HG03354 (cell line): ENCODE data around the gene SSTR1.
A peak's percentile ranks its signal among the peaks of the same experiment; 100 is the strongest.

ENCODE experiments used
- ATAC-seq: cut with Tn5 transposase; IDR thresholded peaks from one replicate; pipeline ENCODE4 v1.9.1; 2021; ENCODE audit warnings: mild to moderate bottlenecking; ENCODE audit not compliant: unreplicated experiment, poor library complexity, severe bottlenecking

SSTR1 gene

DNA sequence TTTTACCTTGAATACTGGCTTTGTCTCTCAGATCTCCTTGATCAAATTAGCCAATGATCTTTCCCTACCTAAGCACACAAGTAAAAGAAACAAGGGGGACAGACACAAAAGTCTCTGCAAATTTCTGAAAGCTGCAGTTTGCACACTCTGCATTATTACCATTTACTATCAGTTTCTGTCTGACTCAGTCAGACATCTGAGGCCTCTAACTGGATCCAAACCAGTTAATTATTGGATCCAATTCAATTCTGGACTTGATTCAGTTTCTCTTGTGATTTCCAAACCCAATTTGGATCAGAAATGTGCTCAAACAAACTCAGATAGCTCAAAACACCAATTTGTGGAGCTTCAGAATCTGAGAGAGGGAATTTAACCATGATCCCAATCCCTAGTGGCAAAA is 16.6 kb downstream of the SSTR1 start:
- ATAC-seq = no peak

DNA sequence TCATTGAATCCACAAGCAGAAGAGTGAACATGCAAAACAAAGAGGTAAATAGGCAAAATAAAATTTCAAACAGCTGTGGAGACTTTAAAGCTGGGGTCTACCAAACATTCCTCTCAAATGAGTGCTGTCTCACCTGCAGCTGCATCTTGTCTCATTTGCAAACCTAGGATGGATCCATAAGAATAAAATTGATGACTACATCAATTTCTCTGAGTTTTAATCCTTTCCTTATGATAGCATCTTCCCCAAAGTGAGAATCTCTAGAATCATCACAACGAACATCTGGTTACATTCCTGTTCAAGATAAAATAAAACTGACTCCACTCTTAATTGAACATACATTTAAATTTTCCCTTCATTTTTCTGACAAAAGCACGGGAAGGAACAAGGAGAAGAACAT is 18.2 kb downstream of the SSTR1 start:
- no peak for ATAC-seq

DNA sequence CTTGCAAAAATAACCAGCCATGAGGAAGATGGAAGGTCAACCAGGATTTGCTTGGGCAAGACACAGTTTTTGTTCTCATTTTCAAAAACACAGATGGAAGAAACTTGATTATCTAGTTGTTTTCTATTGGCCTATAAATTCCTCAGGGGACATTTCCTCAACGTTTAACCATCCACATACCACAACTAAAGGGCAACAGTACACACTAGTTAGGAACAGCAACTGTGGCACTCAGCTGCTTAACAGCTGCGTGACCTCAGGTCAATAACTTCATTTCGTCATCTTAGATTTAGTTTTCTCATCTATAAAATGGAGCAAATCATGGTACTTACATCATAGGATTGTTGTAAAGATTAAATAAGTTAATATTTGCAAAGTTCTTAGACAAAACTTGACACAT is 18.7 kb downstream of the SSTR1 start:
- no peak for ATAC-seq

GRCh38 chr14:38233218-38233617 is 25.5 kb downstream of the SSTR1 start:
- ATAC-seq = no peak

GRCh38 chr14:38238332-38238731 is 30.6 kb downstream of the SSTR1 start:
- no peak for ATAC-seq

GRCh38 chr14:38238878-38239277 is 31.2 kb downstream of the SSTR1 start:
- no peak for ATAC-seq

GRCh38 chr14:38243696-38244240 is 36.1 kb downstream of the SSTR1 start:
- no peak for ATAC-seq

- no peak for ATAC-seq
These were observed 40.8 kb downstream of the SSTR1 start for GRCh38 chr14:38248321-38249028.

DNA sequence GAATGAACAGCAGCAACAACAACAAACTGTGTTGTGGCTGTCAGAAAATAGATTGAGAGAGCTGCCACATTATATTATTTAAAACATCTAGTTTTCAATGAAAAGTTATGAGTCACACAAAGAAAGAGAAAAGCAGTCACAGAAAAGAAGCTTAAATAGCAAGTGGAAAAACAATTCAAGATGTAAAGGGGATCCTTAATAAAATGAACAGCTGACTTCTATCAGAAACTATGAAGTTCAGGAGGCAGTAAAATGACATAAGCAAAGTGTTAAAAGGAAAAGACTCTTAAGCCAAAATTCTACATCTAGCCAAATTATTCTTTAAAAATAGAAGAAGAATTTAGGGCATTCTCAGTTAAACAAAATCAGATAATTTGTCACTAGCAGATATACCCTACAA is 42.6 kb downstream of the SSTR1 start:
- ATAC-seq = no peak

DNA sequence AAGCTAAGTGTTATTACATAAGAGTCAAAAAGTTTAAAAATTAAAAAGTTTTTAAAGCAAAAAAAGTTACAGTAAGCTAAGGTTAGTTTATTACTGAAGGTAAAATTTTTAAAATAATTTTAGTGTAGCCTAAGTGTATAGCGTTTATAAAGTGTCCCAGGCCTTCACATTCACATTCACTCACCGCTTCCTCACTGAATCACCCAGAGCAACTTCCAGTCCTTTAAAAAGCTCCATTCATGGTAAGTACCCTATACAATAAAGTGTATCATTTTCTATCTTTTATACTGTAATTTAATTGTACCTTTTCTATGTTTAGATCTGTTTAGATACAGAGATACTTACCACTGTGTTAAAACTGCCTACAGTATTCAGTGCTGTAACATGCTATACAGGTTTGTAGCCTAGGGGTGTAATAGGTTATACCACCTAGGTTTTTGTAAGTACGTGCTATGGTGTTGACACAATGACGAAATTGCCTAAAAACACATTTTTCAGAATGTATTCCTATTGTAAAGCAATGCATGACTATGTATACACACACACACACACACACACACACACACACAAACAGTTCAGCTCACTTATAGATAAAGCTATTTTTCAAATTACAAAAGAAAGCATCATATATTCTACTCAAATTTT is 44.5 kb downstream of the SSTR1 start:
- no peak for ATAC-seq

- ATAC-seq = no peak
These were observed 46.0 kb downstream of the SSTR1 start for GRCh38 chr14:38253676-38254075.

DNA sequence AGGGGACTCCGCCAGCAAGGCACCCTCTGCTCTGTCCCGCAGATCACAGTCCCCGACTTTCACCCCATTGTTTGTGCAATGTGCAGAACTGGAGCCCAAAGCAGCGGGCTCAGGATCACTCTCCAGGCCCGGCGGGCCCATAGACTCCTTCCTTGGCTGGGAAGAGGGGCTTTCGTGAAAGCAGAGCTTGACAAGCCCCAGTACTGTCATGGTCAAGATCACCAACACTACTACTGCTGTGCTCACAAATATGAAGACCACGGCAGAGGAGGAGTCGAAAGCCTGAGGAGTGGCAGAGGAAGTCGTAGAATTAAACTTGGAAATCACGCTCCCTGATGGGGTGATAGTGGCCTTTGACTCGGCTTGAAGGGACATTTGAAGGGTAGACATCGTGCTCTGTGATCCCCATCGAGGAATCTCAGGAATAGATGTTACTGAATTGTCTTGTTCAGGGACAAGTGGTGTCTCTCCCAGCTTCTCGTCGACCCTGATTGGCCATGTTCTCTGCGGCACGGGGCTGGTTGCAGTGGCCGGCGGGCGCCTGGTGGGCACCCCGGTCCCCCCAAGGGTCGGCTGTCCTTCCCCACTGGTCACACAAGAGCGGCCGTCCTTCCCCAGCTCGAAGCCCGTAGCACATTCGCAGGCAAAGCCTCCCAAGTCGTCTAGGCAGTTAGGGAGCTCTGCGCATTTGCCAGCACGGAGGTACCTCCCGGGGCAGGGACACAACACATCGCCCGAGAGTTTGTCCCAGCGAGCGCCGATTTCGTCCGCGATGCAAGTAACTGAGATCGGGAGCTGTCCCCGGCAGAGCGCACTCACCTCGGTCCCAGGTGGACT is 47.1 kb downstream of the SSTR1 start:
- no peak for ATAC-seq

- ATAC-seq = peak; percentile 55
These were observed 47.6 kb downstream of the SSTR1 start for GRCh38 chr14:38255408-38255672.

- peak; percentile 67 for ATAC-seq
These were observed 48.2 kb downstream of the SSTR1 start, which contains the start of gene CLEC14A for GRCh38 chr14:38255673-38256532. CLEC14A (minus strand) TSS chr14:38256093; CDS start chr14:38256022, 71 bp downstream.

DNA sequence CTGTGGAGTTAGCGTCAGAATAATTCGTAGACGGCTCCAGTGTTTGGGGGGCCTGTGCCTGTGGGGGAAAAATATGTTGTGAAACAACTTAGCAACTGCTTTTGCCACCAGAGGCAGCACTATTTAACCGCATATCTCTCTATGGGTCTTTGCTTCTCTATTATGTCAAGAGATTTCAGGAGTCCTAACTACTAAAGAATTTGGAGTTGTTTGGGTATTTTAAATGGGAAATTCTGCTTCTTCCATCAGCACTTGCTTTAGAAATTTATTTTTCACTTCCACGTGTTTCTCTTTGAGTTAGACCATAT is 48.8 kb downstream of the SSTR1 start:
- no peak for ATAC-seq

- ATAC-seq = no peak
These were observed 49.8 kb downstream of the SSTR1 start for GRCh38 chr14:38257507-38257906.

GRCh38 chr14:38261620-38262019 is 53.9 kb downstream of the SSTR1 start:
- no peak for ATAC-seq
